ENCODE data around the gene ADGRL1. TPM values are rescaled to one million over a fixed set of nuclear protein-coding genes. Genes with fewer than 3 reads are reported as not detected.

ADGRL1 gene
- total RNA-seq, 1 donor from 2014 or later, result 26.0 TPM

DNA sequence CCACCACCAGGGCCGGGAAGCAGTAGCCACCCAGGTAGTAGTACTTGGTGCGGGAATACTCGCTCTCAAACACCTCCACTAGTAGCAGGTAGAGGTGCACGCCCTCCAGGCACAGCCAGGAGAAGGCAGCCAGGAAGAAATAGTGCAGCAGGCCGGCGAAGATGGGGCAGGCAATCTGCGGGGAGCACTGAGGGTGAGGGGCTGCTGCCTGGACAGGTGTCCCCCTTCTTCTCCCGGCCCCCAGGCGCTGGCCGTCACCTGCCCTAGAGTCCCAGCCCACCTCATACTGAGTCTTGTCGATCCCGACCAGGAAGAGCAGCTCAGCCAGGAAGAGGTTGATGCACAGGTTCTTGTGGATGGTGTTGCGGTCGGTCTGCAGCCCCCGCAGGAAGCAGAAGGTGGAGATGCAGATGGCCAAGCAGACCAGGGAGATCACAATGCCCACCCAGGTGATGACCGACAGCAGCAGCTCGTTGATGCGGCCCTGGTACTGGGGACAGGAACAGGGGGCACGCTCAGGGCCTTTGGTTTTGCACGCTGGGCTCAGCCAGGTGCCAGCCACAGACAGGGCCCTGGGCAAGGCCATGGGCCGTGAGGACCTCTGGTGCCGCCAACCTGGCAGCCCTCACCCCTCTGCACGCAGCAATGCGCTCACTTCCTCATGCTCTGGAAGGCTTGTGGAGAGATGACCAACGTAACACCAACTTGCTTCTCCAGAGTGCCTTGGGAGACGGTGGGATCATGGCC lies 48.8 kb downstream of the ADGRL1 start:
- Histone ChIP-seq H3K4me3 (no peak overlapping the region), H3K9me3 (no peaks in the 10 kb centered on the region), H3K27ac (no peak overlapping the region), H3K4me1 (no peaks in the 10 kb centered on the region), H3K27me3 (no peaks in the 10 kb centered on the region), H3K36me3 (peaks cover 31 to 40% of the 10 kb centered on the region in 2 donors)
- no peak for DNase-seq (ENCODE audit: low spot score in 2 of 2)
- intact Hi-C loops (cut with DNase I), result no loop called here
- TF ChIP-seq, protein P1, sequence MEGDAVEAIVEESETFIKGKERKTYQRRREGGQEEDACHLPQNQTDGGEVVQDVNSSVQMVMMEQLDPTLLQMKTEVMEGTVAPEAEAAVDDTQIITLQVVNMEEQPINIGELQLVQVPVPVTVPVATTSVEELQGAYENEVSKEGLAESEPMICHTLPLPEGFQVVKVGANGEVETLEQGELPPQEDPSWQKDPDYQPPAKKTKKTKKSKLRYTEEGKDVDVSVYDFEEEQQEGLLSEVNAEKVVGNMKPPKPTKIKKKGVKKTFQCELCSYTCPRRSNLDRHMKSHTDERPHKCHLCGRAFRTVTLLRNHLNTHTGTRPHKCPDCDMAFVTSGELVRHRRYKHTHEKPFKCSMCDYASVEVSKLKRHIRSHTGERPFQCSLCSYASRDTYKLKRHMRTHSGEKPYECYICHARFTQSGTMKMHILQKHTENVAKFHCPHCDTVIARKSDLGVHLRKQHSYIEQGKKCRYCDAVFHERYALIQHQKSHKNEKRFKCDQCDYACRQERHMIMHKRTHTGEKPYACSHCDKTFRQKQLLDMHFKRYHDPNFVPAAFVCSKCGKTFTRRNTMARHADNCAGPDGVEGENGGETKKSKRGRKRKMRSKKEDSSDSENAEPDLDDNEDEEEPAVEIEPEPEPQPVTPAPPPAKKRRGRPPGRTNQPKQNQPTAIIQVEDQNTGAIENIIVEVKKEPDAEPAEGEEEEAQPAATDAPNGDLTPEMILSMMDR (IDR thresholded peaks at IDR 0.05), result no peak

DNA sequence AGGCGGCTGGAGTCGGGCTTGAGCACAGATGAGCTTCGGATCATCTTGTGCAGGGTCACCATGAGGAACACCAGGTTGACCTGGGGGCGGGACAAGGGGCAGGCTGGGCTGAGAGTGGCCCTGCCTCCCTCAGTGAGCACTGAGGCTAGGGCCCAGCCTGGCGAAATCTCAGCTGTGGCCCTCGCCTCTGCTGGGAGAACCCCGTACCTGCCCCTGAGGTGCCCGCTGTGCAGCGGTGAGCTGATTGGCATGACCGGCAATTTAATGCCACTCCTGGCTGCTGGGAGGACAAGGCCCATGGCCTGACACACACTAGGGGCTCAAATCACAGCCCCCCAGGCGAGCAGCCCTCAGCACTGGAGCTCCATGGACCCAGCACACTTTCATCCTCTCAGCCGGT lies 49.8 kb downstream of the ADGRL1 start:
- no peak for DNase-seq (ENCODE audit: low spot score in 2 of 2)
- no peaks in the 10 kb centered on the region for H3K4me1 ChIP-seq
- no peaks in the 10 kb centered on the region for H3K27me3 ChIP-seq
- H3K4me3 ChIP-seq, result no peak overlapping the region
- peaks cover 36 to 40% of the 10 kb centered on the region in 2 donors for H3K36me3 ChIP-seq
- intact Hi-C loops (cut with DNase I), result no loop called here
- TF ChIP-seq, protein P1 (IDR thresholded peaks at IDR 0.05), result no peak
- H3K27ac ChIP-seq, result no peak overlapping the region
- no peaks in the 10 kb centered on the region for H3K9me3 ChIP-seq

DNA sequence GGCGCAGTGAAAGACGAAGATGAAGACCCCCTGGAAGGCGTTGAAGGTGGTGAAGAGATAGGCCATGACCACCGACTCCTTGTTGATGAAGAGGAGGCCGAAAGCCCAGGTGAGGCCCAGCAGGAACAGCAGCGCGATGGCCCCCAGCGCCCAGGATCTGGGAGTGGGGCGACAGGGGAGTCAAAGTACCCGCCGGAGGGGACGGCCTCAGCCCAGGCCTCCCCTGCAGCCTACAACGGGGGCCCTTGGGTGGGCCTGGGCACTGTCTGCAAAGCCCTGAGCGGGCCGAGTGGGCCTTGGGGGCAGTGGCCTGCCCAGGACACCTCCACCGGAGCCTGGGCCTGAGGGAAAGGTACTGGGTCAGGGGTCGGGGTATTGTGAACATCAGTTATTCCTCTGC lies 50.6 kb downstream of the ADGRL1 start:
- no peak overlapping the region for H3K27ac ChIP-seq
- intact Hi-C loops (cut with DNase I), result no loop called here
- no peaks in the 10 kb centered on the region for H3K9me3 ChIP-seq
- no peak for DNase-seq (ENCODE audit: low spot score in 2 of 2)
- TF ChIP-seq, protein P1 (IDR thresholded peaks at IDR 0.05), result no peak
- no peak overlapping the region for H3K4me3 ChIP-seq
- H3K36me3 ChIP-seq, result peaks cover 36 to 40% of the 10 kb centered on the region in 2 donors
- H3K4me1 ChIP-seq, result no peaks in the 10 kb centered on the region
- no peaks in the 10 kb centered on the region for H3K27me3 ChIP-seq

DNA sequence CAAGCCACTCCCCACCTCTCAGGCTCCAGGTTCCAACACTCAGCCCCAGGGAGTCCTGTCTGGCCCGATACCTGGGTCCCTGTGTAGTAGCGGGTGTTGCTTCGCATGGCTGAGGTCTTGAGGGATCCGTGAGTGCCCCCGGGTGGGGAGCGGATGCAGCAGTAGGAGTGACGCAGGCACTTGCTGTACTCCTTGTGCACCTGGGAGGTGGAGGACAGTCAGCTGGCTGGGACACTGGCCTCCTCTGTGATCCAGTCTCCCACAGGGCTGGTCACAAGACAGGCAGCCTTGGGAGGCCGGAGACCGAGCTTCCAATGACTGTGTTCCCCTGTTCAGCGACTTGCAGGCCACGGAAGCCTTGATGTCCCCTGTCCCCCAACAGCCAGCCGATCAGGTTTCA lies 53.3 kb downstream of the ADGRL1 start:
- no peaks in the 10 kb centered on the region for H3K9me3 ChIP-seq
- no peaks in the 10 kb centered on the region for H3K27me3 ChIP-seq
- H3K36me3 ChIP-seq, result peaks cover 33 to 35% of the 10 kb centered on the region in 2 donors
- no peak overlapping the region for H3K4me3 ChIP-seq
- TF ChIP-seq, protein P1 (IDR thresholded peaks at IDR 0.05), result no peak
- H3K4me1 ChIP-seq, result peaks cover 10 to 20% of the 10 kb centered on the region in 2 donors
- H3K27ac ChIP-seq, result no peak overlapping the region
- intact Hi-C loops (cut with DNase I), result no loop called here
- DNase-seq (ENCODE audit: low spot score in 2 of 2), result no peak

DNA sequence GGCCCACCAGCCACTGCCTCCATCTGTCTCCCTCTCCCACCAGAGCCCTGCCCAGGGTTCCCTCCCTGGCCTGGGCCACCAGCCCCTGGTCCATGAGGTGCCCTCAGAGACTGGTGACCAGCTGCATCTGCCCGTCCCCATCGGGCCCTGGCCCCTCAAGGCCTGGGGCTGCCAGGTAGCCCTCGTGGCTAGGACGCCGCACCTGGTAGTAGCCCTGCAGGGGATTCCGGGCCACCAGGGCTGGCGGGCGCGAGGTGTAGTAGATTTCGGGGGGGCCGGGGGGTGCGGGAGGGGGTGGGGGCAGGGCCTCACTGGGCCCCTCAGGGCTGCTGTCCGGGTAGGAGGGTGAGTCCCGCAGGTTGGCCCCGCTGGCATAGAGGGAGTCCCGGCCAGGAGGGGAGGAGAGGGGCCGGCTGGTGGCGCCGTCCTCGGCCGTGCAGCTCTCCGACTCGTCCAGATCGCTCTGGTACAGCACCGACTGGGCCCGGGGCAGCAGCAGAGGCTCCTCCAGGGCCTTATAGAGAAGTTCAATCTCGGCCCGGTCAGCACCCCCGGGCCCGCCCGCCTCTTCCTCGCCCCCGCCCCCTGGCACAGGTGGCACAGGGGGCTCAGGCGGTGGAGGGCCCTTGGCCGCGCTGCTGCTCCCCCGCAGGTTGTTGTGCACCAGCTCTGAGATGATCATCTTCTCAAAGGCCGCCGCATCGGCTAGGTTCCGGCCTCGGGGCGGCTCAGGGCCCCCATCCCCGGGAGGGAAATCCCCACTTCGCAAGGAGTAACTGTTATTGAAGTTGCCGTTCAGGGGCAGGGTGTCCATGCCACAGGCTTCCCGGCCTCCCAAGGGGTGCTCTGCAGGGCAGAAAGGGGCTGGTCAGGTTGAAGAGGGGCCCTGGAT lies 55.0 kb downstream of the ADGRL1 start:
- no peak overlapping the region for H3K4me3 ChIP-seq
- TF ChIP-seq, protein P1 (IDR thresholded peaks at IDR 0.05), result no peak
- intact Hi-C loops (cut with DNase I), result no loop called here
- no peaks in the 10 kb centered on the region for H3K9me3 ChIP-seq
- peaks cover 10 to 20% of the 10 kb centered on the region in 2 donors for H3K4me1 ChIP-seq
- H3K36me3 ChIP-seq, result peaks cover 16 to 19% of the 10 kb centered on the region in 2 donors
- H3K27ac ChIP-seq, result peak overlapping the region in 1 of 2 donors; percentile 44
- no peak for DNase-seq (ENCODE audit: low spot score in 2 of 2)
- no peaks in the 10 kb centered on the region for H3K27me3 ChIP-seq

Data from ascending aorta (tissue), 2 donors.